ENCODE data around the gene LGR5.

LGR5 gene, protein sequence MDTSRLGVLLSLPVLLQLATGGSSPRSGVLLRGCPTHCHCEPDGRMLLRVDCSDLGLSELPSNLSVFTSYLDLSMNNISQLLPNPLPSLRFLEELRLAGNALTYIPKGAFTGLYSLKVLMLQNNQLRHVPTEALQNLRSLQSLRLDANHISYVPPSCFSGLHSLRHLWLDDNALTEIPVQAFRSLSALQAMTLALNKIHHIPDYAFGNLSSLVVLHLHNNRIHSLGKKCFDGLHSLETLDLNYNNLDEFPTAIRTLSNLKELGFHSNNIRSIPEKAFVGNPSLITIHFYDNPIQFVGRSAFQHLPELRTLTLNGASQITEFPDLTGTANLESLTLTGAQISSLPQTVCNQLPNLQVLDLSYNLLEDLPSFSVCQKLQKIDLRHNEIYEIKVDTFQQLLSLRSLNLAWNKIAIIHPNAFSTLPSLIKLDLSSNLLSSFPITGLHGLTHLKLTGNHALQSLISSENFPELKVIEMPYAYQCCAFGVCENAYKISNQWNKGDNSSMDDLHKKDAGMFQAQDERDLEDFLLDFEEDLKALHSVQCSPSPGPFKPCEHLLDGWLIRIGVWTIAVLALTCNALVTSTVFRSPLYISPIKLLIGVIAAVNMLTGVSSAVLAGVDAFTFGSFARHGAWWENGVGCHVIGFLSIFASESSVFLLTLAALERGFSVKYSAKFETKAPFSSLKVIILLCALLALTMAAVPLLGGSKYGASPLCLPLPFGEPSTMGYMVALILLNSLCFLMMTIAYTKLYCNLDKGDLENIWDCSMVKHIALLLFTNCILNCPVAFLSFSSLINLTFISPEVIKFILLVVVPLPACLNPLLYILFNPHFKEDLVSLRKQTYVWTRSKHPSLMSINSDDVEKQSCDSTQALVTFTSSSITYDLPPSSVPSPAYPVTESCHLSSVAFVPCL

DNA sequence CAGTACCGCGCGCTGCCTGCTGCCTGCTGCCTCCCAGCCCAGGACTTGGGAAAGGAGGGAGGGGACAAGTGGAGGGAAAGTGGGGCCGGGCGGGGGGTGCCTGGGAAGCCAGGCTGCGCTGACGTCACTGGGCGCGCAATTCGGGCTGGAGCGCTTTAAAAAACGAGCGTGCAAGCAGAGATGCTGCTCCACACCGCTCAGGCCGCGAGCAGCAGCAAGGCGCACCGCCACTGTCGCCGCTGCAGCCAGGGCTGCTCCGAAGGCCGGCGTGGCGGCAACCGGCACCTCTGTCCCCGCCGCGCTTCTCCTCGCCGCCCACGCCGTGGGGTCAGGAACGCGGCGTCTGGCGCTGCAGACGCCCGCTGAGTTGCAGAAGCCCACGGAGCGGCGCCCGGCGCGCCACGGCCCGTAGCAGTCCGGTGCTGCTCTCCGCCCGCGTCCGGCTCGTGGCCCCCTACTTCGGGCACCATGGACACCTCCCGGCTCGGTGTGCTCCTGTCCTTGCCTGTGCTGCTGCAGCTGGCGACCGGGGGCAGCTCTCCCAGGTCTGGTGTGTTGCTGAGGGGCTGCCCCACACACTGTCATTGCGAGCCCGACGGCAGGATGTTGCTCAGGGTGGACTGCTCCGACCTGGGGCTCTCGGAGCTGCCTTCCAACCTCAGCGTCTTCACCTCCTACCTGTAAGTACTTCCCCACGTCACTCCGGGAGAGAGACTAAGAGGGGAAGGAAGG is at the start of gene LGR5:
TSS of gene LGR5 (plus strand) at position 186 of the 732 bp plus-strand sequence. CDS start at position 469, 283 bp downstream.
- no peak for DNase-seq

DNA sequence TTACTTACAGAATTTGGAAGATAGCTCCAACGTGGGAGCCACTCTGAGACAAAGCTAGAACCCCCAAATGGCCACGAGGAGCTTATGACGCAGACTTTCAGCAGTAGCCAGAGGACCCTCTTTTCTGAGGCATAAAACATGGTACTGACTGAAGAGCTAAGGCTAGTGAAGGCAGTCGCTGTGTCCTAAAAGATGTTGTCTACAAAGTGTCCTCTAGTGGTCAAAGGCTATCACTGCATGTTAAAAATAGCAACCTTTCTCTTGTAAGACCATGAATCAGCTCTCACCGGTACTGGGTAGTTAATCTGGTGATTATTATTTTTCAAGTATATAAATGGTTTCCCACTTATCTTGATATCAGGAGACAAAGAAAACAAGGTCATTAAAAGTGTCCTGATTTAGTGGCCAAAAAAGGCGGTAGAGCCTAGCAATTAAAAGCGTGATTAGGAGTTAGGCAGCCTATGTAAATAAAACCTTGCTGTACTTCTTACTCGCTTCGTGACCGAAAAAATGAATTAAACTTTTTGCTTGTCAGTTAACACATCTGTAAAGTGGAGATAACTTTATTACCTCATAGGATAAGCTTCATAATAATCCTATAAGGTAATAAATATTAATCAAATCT is 47.0 kb upstream of the LGR5 start:
- no peak for DNase-seq

DNA sequence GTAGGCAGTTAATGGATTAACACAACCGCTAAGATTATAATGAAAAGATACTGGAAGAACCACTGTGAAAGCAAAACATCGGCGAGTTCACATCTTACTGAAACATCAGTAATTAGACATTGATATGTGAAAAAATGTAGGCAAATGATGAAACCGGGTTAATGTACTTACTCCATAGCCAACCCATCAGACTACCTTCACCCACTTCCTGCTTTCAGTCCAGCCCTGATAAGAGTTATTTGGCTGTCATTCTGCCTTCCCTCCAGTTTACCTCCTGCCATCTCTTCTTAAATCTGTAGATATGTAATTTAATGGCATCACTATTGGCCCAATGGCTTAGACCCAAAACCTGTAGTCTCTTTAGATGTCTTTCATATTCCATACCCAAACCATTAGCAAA is 46.0 kb upstream of the LGR5 start:
- no peak for DNase-seq

DNA sequence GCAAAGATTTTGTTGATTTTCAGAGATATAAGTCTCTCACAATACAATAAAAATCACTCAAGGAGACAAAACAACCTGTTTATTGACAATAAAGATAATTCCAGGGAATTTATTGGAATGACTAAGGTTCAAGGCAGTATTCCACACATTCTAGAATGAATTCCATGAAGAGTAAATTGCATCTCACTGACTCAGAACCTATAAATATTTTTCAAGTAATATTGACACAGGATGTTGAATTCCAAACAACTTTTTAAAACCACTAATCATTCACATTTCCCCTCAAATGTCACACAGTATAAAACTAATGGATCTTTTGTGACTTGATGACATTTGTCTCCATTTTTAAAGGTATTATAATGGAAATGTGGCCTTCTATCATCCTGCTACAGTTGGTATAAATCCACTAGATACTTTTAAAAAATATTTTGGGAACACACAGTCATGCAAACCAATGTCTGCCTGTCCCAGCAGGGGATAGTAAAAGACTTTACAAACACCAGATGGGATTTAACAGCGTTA is 42.1 kb upstream of the LGR5 start:
- no peak for DNase-seq

DNA sequence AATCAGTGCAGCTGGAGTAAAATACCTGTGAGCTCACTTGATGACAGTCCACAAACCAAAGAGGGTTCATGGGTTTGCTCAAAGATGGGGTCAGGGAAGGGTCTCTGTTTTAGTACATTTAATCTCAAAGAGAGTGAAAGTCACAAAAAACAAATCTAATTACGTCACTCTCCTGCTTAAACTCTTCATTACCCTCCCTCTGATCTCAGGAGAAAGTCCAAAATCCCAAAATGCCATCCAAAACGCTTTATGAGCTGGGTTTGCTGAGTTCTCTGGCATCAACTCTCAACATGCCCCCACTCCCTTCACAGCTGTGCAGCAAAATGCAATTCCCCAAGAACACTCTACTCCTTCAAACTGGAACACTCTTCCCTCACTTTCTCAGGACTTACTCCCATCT is 40.4 kb upstream of the LGR5 start:
- DNase-seq: no peak

DNA sequence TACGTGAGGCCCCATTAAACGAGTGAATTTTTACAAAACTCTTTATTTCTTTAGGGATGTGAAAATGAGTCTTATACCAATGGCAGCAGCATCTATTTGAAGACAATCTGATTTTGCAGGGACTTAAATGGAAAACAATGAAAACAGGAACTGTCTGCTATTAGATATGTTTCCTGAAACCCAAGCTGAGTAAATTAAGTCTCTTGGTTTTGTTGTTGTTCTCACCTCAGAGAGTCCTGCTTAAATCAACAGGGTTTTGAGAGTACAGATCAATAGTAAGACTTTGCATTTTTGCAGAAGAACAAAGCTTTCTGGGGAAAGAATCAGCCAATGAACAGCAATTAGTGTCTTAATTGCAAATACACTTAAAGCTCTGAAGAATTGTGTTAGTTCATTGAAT is 39.1 kb upstream of the LGR5 start:
- no peak for DNase-seq

DNA sequence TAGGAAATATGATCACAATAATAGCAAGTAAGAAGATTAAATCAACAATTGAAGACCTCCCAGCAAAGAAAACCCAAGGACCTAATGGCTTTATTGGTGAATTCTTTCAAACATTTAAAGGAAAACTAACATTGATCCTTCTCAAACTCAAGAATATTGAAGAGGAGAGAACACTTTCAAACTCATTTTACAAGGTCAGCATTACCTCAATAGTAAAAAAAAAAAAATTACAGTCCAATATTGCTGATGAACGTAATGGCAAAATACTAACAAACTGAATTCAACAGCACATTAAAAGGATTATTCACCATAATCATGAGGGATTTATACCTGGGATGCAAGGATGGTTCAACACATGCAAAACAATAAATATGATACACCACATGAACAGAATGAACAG is 33.7 kb upstream of the LGR5 start:
- DNase-seq: no peak

DNA sequence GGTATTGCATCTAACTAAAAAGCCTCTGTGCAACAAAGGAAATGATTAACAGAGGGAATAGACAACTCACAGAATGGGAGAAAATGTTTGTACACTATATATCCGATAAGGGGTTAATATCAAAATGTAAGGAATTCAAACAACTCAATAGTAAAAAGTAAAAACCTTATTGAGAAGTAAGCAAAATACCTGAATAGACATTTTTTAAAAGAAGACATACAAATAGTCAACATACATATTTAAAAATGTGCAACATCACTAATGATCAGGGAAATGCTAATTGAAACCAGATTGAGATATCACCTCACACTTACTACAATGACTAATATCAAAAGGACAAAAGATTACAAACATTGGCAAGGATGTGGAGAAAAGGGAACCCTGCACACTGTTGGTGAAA is 31.9 kb upstream of the LGR5 start:
- DNase-seq: no peak

DNA sequence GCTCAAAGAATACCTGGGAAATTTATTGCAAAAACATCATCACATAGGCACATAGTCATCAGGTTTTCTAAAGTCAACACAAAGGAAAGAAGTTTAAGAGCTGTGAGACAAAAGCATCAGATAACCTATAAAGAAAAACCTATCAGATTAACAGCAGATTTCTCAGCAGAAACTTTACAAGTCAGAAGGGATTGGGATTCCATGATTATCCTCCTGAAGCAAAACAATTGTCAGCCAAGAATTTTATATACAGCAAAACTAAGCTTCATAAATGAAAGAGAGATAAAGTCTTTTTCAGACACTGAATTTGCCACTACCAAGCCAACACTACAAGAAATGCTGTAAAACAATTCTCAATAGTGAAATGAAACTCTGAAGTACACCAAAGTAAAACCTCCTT is 28.8 kb upstream of the LGR5 start:
- no peak for DNase-seq

DNA sequence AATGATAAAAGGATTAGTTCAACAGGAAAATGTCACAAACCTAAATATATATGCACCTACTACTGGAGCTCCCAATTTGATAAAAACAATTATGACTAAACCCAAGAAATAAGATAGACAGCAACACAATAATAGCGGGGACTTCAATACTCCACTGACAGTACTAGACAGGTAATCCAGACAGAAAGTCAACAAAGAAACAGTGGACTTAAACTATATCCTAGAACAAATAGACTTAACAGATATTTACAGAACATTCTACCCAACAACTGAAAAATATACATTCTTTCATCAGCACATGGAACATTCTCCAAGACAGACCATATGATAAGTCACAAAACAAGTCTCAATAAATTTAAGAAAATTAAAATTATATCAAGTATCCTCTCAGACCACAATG is 28.0 kb upstream of the LGR5 start:
- no peak for DNase-seq

DNA sequence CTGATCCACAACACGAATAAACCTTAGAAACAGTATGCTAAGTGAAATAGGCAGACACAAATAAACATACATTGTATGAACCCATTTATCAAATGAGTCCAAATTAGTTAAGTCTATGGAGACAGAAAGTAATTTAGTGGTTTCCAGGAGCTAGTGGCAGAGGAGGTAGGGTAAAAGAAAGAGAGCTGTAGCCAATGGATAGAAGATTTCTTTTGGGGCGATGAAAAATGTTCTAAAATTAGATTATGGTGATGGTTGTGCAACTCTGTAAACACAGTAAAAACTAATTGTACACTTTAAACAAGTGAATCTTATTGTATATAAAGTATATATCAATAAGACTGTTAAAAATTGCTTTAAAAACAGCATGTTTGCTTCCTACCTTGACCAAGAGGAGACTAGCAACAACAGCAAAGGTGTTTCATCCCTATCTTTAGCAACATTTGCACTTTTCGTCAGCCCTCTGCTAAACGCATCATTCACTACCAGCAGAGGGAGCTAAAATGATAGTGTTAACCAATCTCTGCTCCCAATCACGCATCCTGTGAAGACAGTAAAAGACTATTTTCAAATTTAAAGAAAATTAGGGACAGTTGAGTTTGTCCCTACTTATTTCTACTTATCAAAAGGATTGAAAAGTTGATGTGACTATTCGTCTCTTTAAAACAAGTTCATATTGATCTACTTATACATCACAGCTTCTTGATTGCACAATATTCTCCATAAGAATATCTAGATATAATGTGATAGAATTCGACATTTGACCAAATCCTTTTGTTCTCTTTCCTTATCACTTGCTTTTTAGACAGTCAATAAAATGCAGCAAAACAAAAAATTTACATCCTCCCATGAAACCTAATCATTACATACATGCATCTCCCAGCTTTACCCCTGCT is 24.0 kb upstream of the LGR5 start:
- DNase-seq: no peak

DNA sequence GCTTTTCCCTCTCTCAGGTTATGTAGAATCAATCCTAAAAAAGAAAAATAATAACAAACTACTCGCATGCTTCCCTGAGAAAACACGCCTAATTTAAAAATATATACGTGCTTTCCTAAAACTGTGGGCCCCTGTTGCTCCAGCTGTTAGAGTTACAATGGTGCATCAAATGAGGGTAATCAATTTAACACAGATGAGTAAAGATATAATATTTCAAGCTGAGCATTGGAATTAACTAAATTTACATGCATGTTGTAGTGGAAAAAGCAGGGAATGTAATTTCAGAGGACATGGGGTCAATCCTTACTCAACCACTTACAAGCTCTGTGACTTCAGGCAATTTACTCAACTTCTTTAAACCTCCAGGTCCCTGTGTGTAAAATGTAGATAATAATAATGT is 22.4 kb upstream of the LGR5 start:
- no peak for DNase-seq

DNA sequence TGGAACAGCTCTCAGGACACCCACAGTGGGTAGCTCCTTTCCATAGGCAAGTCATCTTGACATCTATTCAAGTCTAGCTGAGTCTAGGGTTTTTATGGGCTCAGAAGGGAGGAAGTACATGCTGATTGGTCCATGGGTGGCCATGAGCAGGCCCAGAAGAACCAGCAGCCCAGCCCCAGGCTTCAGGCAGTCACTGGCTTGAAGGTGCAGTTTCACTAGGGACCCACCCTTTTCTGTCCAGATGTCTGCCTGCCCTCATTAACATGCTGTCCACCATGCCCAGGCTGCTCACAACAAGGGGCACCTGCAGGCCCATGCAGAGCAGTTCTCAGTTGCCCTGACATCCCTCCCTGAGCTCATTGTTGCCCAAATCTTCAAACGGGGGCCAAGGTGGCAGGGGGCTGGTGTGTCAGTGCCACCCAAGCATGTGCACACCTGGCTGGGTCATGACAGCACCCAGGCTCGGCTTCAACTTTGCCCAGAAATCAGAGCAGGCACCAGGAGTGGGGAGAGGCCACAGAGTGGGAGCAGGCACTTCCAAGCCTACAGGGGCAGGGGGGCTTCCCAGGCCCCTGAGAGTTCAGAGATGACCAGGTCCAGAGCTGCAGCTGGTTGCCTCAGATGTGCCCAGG is 18.7 kb upstream of the LGR5 start:
- no peak for DNase-seq

DNA sequence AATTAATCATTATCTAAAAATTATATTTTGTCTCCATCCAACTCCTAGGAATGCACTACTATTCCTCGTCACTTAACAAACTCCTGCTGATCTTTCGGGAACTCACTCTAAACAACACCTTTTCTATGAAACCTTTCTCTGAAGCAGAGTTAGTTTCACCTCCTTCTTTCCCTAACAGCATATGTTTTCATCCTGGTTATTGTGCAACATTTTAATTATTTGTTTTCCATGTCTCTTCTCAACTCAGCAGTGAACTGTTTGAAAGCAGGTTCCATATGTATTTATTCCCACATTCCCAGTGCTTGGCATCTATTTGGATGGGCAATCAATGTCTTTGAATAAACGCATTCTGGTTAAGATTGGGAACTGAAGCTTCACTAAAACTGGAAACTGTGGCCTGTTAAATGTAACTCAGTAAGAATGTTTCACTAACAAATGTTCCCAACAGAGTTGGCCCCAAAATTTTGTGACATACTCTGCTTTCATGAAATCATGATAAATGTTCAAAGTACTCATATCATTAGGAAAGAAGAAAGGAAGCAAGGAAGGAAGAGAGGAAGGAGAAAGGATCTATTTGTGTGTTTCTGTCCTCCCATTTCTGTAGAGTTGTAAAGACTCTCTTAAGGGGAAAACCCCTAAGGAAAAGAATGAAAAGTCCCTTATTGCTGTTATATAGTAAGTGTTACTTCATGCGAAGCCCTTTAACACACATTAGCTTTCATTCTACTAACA is 13.9 kb upstream of the LGR5 start:
- DNase-seq: no peak

DNA sequence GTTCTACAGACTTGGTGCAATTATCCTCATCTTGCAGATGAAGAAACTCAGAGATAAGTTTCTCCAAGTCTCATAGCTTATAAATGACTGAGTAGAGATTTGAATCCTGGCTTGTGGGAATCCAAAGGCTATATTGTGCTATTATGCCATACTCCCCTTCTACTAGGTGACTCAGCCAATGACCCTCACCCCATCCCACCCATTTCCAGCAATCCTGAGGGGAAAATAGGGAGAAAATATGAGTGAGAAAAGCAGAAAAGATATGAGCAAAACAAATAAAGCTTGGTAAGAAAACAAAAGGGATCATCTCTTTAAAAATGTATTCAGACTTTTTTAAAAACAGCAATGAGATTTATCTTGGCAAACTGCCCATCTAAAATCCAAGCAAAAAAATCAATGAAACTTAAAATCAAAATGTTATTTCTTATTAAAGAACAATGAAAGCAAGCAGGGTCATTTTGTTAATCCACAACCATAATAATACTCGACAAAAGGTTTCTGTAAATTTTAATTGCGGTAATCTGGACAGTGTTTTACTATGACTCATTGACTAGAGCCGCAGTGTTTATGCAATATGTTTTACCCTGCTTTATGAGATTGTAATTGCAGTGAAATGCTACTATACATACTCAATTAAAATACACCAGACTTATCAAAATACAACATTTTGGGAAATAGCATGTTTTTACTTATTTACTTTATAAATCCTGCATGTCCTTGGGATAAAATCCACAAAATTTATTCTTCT is 13.1 kb upstream of the LGR5 start:
- no peak for DNase-seq

DNA sequence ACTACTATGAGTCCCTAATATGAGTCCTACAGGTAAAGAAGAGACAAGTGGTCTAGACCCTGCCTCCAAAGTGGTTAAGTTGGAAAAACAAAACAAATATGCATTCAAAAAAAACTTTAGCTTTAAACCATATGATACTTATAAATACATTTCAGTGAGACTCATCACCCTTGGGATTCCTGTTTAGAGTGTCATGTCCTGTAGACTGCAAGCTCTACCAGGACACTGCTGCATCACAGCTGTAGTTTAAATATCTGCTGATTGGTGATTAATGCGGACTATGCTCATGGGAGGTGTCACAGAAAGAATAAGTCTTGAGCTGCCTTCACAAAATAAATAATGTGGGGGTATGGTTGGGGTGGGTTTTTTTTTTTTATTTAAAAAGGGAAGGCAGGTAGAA is 8.8 kb upstream of the LGR5 start:
- DNase-seq: no peak

DNA sequence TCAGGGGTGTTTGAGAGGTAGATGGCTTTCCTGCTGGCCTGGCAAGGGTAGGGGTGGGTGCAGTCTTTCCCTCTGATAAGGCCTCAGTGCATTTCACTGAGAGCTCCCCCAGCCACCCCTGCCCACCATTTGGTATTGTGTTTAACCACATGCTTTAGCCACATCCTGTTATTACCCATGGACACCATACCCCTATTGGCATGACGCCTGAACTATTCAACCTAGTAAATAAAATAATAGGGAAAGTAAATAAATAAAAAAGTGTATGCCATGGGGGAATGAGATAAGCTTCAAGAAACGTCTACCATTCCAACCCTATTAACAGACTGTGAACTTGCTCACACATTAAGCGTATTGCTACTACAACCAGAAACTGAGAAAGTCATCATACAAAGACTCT is 7.6 kb upstream of the LGR5 start:
- no peak for DNase-seq

DNA sequence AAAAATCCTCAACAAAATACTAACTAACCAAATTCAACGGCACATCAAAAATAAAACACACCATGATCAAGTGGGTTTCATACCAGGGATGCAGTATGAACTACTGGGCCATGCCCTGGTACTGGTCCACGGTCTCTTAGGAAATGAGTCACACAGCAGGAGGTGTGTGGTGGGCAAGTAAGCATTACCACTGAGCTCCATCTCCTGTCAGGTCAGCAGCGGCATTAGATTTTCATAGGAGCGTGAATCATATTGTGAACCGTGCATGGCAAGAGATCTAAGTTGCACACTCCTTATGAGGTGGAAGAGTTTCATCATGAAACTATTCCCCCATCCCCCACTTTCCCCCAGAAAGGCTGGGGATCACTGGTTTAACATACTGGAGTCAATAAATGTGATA is 6.7 kb upstream of the LGR5 start:
- no peak for DNase-seq

DNA sequence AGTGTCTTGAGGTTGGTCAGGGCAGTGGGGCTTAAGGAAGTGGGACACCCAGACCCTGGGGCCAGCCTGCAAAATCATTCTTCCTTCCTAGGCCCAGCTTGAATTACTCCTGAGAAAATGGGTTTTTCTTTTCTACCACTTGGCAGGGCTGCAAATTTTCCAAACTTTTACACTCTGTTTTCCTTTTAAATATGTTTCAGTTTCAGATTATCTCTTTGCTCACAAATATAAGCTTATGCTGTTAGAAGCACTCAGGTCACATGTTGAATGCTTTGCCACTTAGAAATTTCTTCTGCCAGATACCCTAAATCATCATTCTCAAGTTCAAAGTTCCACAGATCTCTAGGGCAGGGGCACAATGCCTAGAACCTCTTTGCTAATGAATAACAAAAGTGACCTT is 2.9 kb upstream of the LGR5 start:
- no peak for DNase-seq
